Measurements from ENCODE around the gene TDRD12.
"Not testable (repeated sequence)": the region's sequence is repeated elsewhere in the genome, so short reads cannot be mapped to it uniquely, and the experiment has no call there.

TDRD12 gene

DNA sequence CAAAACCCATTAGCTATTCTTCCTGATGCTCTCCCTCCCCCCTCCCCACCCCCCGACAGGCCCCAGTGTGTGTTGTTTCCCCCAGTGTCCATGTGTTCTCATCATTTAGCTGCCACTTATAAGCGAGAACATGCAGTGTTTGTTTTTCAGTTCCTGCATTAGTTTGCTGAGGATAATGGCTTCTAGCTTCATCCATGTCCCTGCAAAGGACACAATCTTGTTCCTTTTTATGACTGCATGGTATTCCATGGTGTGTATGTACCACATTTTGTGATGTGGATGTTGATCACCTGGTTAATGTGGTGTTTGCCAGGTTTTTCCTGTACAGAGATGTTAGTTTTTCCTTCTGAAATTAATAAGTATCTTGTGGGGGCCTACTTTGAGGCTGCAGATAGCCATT is 31.5 kb downstream of the TDRD12 start:
- Histone ChIP-seq H3K4me1 (ENCODE audit: insufficient read depth, insufficient read length) (no peaks in the 10 kb centered on the region), H3K9ac (ENCODE audit: insufficient read length, low read depth) (no peak overlapping the region), H3K9me3 (ENCODE audit: insufficient read depth, low read length) (no peaks in the 10 kb centered on the region), H3K27me3 (ENCODE audit: insufficient read depth, insufficient read length) (no peaks in the 10 kb centered on the region), H3K36me3 (ENCODE audit: insufficient read depth, insufficient read length, low read length) (peaks cover 59% of the 10 kb centered on the region), H3K4me3 (ENCODE audit: insufficient read length, low read depth) (no peak overlapping the region)
- no peak for DNase-seq (ENCODE audit: low read depth, low spot score)
- TF ChIP-seq YY1 (IDR thresholded peaks at IDR 0.05; ENCODE audit: insufficient read depth, insufficient read length) (no peak), SUZ12 (IDR thresholded peaks at IDR 0.05; ENCODE audit: extremely low read depth, insufficient read depth, insufficient read length) (no peak), ZNF274 (IDR thresholded peaks at IDR 0.05; ENCODE audit: low read depth, low read length) (no peak)

GRCh38 chr19:32757189-32757588 is 37.6 kb downstream of the TDRD12 start:
- Histone ChIP-seq H3K9ac (ENCODE audit: insufficient read length, low read depth) (no peak overlapping the region), H3K9me3 (ENCODE audit: insufficient read depth, low read length) (no peaks in the 10 kb centered on the region), H3K36me3 (ENCODE audit: insufficient read depth, insufficient read length, low read length) (peaks cover 63% of the 10 kb centered on the region), H3K4me3 (ENCODE audit: insufficient read length, low read depth) (no peak overlapping the region), H3K4me1 (ENCODE audit: insufficient read depth, insufficient read length) (no peaks in the 10 kb centered on the region), H3K27me3 (ENCODE audit: insufficient read depth, insufficient read length) (no peaks in the 10 kb centered on the region)
- DNase-seq (ENCODE audit: low read depth, low spot score) = no peak
- no peak for TF ChIP-seq ZNF274 (IDR thresholded peaks at IDR 0.05; ENCODE audit: low read depth, low read length)
- TF ChIP-seq YY1 (IDR thresholded peaks at IDR 0.05; ENCODE audit: insufficient read depth, insufficient read length) = no peak
- no peak for TF ChIP-seq SUZ12 (IDR thresholded peaks at IDR 0.05; ENCODE audit: extremely low read depth, insufficient read depth, insufficient read length)

DNA sequence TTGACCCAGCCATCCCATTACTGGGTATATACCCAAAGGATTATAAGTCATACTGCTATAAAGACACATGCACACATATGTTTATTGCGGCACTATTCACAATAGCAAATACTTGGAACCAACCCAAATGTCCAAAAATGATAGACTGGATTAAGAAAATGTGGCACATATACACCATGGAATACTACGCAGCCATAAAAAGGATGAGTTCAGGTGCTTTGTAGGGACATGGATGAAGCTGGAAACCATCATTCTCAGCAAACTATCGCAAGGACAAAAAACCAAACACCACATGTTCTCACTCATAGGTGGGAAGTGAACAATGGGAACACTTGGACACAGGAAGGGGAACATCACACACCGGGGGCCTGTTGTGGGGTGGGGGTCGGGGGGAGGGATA is 45.8 kb downstream of the TDRD12 start:
- not testable (repeated sequence) for DNase-seq (ENCODE audit: low read depth, low spot score); H3K4me1 ChIP-seq (ENCODE audit: insufficient read depth, insufficient read length); H3K4me3 ChIP-seq (ENCODE audit: insufficient read length, low read depth); H3K27me3 ChIP-seq (ENCODE audit: insufficient read depth, insufficient read length); H3K9ac ChIP-seq (ENCODE audit: insufficient read length, low read depth); H3K9me3 ChIP-seq (ENCODE audit: insufficient read depth, low read length)
- peaks cover 22% of the 10 kb centered on the region for H3K36me3 ChIP-seq (ENCODE audit: insufficient read depth, insufficient read length, low read length)

GRCh38 chr19:32767951-32768679 is 48.5 kb downstream of the TDRD12 start:
- no peak overlapping the region for H3K4me3 ChIP-seq (ENCODE audit: insufficient read length, low read depth)
- no peak overlapping the region for H3K9ac ChIP-seq (ENCODE audit: insufficient read length, low read depth)
- H3K36me3 ChIP-seq (ENCODE audit: insufficient read depth, insufficient read length, low read length) = peaks cover 31% of the 10 kb centered on the region
- H3K4me1 ChIP-seq (ENCODE audit: insufficient read depth, insufficient read length) = no peaks in the 10 kb centered on the region
- no peak for DNase-seq (ENCODE audit: low read depth, low spot score)
- TF ChIP-seq ZNF274 (IDR thresholded peaks at IDR 0.05; ENCODE audit: low read depth, low read length) (no peak), YY1 (IDR thresholded peaks at IDR 0.05; ENCODE audit: insufficient read depth, insufficient read length) (no peak), SUZ12 (IDR thresholded peaks at IDR 0.05; ENCODE audit: extremely low read depth, insufficient read depth, insufficient read length) (no peak)
- no peaks in the 10 kb centered on the region for H3K27me3 ChIP-seq (ENCODE audit: insufficient read depth, insufficient read length)
- H3K9me3 ChIP-seq (ENCODE audit: insufficient read depth, low read length) = no peaks in the 10 kb centered on the region

DNA sequence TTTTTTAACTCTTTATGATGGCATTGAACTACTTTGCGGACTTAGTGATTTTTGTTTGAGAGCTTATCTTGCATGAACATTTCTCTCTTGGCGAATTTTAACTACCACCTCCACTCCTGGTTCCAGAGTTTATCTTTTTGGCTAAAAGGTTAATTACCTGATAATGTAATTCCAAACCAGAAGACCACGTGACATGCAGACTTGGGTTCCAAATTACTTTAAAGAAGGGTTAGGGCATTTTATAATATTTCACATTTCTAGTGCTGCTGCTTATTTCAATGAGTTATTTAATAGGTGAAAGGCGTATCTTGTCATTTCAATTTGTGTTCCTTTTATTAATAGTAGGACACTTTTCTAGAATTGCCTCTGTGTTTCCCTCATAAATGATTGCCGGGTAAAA is 52.0 kb downstream of the TDRD12 start:
- no peak for DNase-seq (ENCODE audit: low read depth, low spot score)
- H3K9ac ChIP-seq (ENCODE audit: insufficient read length, low read depth) = no peak overlapping the region
- H3K4me1 ChIP-seq (ENCODE audit: insufficient read depth, insufficient read length) = no peaks in the 10 kb centered on the region
- H3K9me3 ChIP-seq (ENCODE audit: insufficient read depth, low read length) = no peaks in the 10 kb centered on the region
- TF ChIP-seq YY1 (IDR thresholded peaks at IDR 0.05; ENCODE audit: insufficient read depth, insufficient read length) = no peak
- no peak for TF ChIP-seq ZNF274 (IDR thresholded peaks at IDR 0.05; ENCODE audit: low read depth, low read length)
- no peak for TF ChIP-seq SUZ12 (IDR thresholded peaks at IDR 0.05; ENCODE audit: extremely low read depth, insufficient read depth, insufficient read length)
- peaks cover 55% of the 10 kb centered on the region for H3K36me3 ChIP-seq (ENCODE audit: insufficient read depth, insufficient read length, low read length)
- no peak overlapping the region for H3K4me3 ChIP-seq (ENCODE audit: insufficient read length, low read depth)
- no peaks in the 10 kb centered on the region for H3K27me3 ChIP-seq (ENCODE audit: insufficient read depth, insufficient read length)

GRCh38 chr19:32773126-32773525 is 53.6 kb downstream of the TDRD12 start:
- no peaks in the 10 kb centered on the region for H3K4me1 ChIP-seq (ENCODE audit: insufficient read depth, insufficient read length)
- H3K9ac ChIP-seq (ENCODE audit: insufficient read length, low read depth) = no peak overlapping the region
- no peaks in the 10 kb centered on the region for H3K27me3 ChIP-seq (ENCODE audit: insufficient read depth, insufficient read length)
- no peaks in the 10 kb centered on the region for H3K9me3 ChIP-seq (ENCODE audit: insufficient read depth, low read length)
- peaks cover 62% of the 10 kb centered on the region for H3K36me3 ChIP-seq (ENCODE audit: insufficient read depth, insufficient read length, low read length)
- no peak for TF ChIP-seq SUZ12 (IDR thresholded peaks at IDR 0.05; ENCODE audit: extremely low read depth, insufficient read depth, insufficient read length)
- TF ChIP-seq YY1 (IDR thresholded peaks at IDR 0.05; ENCODE audit: insufficient read depth, insufficient read length) = no peak
- TF ChIP-seq ZNF274 (IDR thresholded peaks at IDR 0.05; ENCODE audit: low read depth, low read length) = no peak
- H3K4me3 ChIP-seq (ENCODE audit: insufficient read length, low read depth) = no peak overlapping the region
- DNase-seq (ENCODE audit: low read depth, low spot score) = no peak

DNA sequence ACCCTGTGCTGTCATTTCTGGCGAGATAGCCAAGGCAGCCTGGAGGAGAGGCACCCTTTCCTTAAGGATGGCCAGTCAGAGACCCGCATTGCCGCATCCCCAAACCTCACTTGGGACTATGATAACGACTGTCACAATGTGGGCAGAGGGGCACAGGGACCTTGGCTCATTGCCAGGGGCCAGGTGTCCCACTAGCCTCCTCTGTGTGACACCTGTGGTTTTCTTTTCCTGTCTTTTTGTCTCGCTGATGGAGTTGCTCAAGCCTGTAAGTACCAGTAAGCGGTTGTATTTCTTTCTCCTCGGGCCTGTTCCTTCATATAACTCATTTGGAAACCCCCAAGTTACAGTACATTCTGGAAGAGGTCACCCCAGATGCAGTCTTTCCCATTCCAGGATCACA is 59.5 kb downstream of the TDRD12 start:
- Histone ChIP-seq H3K4me3 (ENCODE audit: insufficient read length, low read depth) (no peak overlapping the region), H3K36me3 (ENCODE audit: insufficient read depth, insufficient read length, low read length) (peaks cover 53% of the 10 kb centered on the region), H3K9me3 (ENCODE audit: insufficient read depth, low read length) (no peaks in the 10 kb centered on the region), H3K4me1 (ENCODE audit: insufficient read depth, insufficient read length) (no peaks in the 10 kb centered on the region), H3K27me3 (ENCODE audit: insufficient read depth, insufficient read length) (no peaks in the 10 kb centered on the region), H3K9ac (ENCODE audit: insufficient read length, low read depth) (no peak overlapping the region)
- TF ChIP-seq ZNF274 (IDR thresholded peaks at IDR 0.05; ENCODE audit: low read depth, low read length) (no peak), SUZ12 (IDR thresholded peaks at IDR 0.05; ENCODE audit: extremely low read depth, insufficient read depth, insufficient read length) (no peak), YY1 (IDR thresholded peaks at IDR 0.05; ENCODE audit: insufficient read depth, insufficient read length) (no peak)
- DNase-seq (ENCODE audit: low read depth, low spot score) = no peak

Data from NT2/D1 (cell line).